ENCODE data around the gene CHD2. TPM values are rescaled to one million over a fixed set of nuclear protein-coding genes. Genes with fewer than 3 reads are reported as not detected.
A peak's percentile ranks its signal among the peaks of the same experiment; 100 is the strongest.

CHD2 gene
- total RNA-seq, 1 experiment from 2014 or later, result 81.8 TPM

DNA sequence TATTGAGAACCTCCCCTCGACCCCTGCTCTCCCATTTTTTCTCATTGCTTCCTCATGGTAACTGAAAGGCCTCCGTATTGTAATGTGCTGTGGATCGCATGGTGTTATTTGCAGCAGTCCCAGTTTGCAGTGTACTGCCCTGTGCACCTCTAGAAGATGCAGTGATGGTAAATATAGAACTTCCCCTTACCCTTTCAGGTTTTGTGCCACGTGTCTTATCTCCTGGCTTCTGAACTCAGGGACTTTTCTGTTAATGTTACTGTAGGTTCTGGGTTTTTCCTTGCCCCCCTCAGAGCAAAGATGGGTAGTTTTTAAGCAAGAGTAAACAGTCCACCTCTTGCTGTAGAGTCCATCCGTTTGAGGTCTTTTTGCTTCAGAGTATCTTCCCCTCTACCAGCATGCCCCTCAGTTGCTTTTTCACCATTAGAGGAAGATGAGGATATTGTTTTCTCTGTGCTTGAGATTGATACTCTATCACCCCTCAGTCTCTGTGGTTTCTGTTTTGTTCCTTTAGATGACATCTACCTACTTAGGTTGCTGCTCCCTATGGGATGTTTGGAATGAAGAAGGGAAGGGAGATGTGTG is 22.4 kb downstream of the CHD2 start:
- in situ Hi-C loops (cut with HindIII; ENCODE audit: low pct_unique_long_range_greater_than_20kb, low sequenced_read_pairs) (no loop called here), intact Hi-C loops (cut with micrococcal nuclease; ENCODE audit: unreplicated experiment) (no loop called here)
- ATAC-seq (no peak), DNase-seq (ENCODE audit: low read depth, low spot score) (no peak)
- H3K4me1 ChIP-seq (ENCODE audit: control insufficient read depth, insufficient read depth, low read length), result peaks cover 59% of the 10 kb centered on the region
- BruUV-seq (replicated peaks), result no TSS peak
- TF ChIP-seq, protein P1, sequence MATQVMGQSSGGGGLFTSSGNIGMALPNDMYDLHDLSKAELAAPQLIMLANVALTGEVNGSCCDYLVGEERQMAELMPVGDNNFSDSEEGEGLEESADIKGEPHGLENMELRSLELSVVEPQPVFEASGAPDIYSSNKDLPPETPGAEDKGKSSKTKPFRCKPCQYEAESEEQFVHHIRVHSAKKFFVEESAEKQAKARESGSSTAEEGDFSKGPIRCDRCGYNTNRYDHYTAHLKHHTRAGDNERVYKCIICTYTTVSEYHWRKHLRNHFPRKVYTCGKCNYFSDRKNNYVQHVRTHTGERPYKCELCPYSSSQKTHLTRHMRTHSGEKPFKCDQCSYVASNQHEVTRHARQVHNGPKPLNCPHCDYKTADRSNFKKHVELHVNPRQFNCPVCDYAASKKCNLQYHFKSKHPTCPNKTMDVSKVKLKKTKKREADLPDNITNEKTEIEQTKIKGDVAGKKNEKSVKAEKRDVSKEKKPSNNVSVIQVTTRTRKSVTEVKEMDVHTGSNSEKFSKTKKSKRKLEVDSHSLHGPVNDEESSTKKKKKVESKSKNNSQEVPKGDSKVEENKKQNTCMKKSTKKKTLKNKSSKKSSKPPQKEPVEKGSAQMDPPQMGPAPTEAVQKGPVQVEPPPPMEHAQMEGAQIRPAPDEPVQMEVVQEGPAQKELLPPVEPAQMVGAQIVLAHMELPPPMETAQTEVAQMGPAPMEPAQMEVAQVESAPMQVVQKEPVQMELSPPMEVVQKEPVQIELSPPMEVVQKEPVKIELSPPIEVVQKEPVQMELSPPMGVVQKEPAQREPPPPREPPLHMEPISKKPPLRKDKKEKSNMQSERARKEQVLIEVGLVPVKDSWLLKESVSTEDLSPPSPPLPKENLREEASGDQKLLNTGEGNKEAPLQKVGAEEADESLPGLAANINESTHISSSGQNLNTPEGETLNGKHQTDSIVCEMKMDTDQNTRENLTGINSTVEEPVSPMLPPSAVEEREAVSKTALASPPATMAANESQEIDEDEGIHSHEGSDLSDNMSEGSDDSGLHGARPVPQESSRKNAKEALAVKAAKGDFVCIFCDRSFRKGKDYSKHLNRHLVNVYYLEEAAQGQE (IDR thresholded peaks at IDR 0.05; ENCODE audit: insufficient read depth in 1 of 2, low read depth in 2 of 2, low read length in 1 of 2), result no peak
- TF ChIP-seq, protein P2, sequence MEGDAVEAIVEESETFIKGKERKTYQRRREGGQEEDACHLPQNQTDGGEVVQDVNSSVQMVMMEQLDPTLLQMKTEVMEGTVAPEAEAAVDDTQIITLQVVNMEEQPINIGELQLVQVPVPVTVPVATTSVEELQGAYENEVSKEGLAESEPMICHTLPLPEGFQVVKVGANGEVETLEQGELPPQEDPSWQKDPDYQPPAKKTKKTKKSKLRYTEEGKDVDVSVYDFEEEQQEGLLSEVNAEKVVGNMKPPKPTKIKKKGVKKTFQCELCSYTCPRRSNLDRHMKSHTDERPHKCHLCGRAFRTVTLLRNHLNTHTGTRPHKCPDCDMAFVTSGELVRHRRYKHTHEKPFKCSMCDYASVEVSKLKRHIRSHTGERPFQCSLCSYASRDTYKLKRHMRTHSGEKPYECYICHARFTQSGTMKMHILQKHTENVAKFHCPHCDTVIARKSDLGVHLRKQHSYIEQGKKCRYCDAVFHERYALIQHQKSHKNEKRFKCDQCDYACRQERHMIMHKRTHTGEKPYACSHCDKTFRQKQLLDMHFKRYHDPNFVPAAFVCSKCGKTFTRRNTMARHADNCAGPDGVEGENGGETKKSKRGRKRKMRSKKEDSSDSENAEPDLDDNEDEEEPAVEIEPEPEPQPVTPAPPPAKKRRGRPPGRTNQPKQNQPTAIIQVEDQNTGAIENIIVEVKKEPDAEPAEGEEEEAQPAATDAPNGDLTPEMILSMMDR (IDR thresholded peaks at IDR 0.05), result no peak
- no peak; the same call in 1 of the 2 replicates for TF ChIP-seq POLR2AphosphoS5 (IDR thresholded peaks at IDR 0.05; ENCODE audit: low read depth, low read length)
- no peak overlapping the region for H3K4me3 ChIP-seq (ENCODE audit: low read depth in 2 of 2, low read length in 2 of 2)
- POLR2A ChIA-PET, result interaction anchor here (0.6 to 0.7 kb wide), 2 partner anchors 16 to 42 kb away, joined by 3 to 6 read pairs; no protein-coding TSS in a partner anchor
- CTCF ChIA-PET, result interaction anchor here (0.6 kb wide), 1 partner anchor 11 kb away, joined by 16 read pairs; no protein-coding TSS in a partner anchor
- H3K27ac ChIP-seq (ENCODE audit: low read length), result peak overlapping the region; percentile 74
- no peaks in the 10 kb centered on the region for H3K9me3 ChIP-seq (ENCODE audit: control insufficient read depth, insufficient read depth, low read depth, low read length)
- H3K27me3 ChIP-seq (ENCODE audit: control insufficient read depth, insufficient read depth, low read length), result no peaks in the 10 kb centered on the region
- peaks cover 30% of the 10 kb centered on the region for H3K36me3 ChIP-seq (ENCODE audit: control insufficient read depth, insufficient read depth, low read length)

DNA sequence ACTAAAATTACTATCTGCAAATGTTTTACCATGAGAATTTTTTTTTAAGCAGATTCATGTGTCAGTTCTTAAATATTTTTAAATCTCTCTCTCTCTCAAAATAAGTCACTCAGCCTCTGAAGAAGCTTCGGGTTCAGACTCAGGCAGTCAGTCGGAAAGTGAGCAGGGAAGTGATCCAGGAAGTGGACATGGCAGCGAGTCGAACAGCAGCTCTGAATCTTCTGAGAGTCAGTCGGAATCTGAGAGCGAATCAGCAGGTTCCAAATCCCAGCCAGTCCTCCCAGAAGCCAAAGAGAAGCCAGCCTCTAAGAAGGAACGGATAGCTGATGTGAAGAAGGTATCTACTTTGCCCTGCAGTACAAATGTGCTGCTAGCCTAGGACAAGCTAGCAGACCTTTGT is 24.1 kb downstream of the CHD2 start:
- ATAC-seq, result no peak

More for the DNA sequence above, 24.1 kb downstream of the CHD2 start:
- intact Hi-C loops (cut with micrococcal nuclease; ENCODE audit: unreplicated experiment) (no loop called here), in situ Hi-C loops (cut with HindIII; ENCODE audit: low pct_unique_long_range_greater_than_20kb, low sequenced_read_pairs) (no loop called here)
- H3K36me3 ChIP-seq (ENCODE audit: control insufficient read depth, insufficient read depth, low read length), result peaks cover 47% of the 10 kb centered on the region
- no peaks in the 10 kb centered on the region for H3K9me3 ChIP-seq (ENCODE audit: control insufficient read depth, insufficient read depth, low read depth, low read length)
- H3K27ac ChIP-seq (ENCODE audit: low read length), result no peak overlapping the region
- ChIA-PET CTCF (no interaction called here), POLR2A (interaction anchor here (0.7 kb wide), 1 partner anchor 307 kb away, joined by 3 read pairs; no protein-coding TSS in a partner anchor)
- TF ChIP-seq TCF7L2 (IDR thresholded peaks at IDR 0.05; ENCODE audit: low read depth, low read length), result no peak
- TF ChIP-seq SIN3A (IDR thresholded peaks at IDR 0.05; ENCODE audit: borderline replicate concordance, insufficient read depth, low read depth, low read length), result no peak
- no peak for TF ChIP-seq POLR2AphosphoS5 (IDR thresholded peaks at IDR 0.05; ENCODE audit: low read depth, low read length)
- TF ChIP-seq, protein P2 (IDR thresholded peaks at IDR 0.05), result no peak
- no peaks in the 10 kb centered on the region for H3K27me3 ChIP-seq (ENCODE audit: control insufficient read depth, insufficient read depth, low read length)
- no peak for DNase-seq (ENCODE audit: low read depth, low spot score)
- no peak overlapping the region for H3K4me3 ChIP-seq (ENCODE audit: low read depth in 2 of 2, low read length in 2 of 2)
- no TSS peak for BruUV-seq (replicated peaks)
- peaks cover 54% of the 10 kb centered on the region for H3K4me1 ChIP-seq (ENCODE audit: control insufficient read depth, insufficient read depth, low read length)
